ENCODE results near the gene KYNU.

DNA sequence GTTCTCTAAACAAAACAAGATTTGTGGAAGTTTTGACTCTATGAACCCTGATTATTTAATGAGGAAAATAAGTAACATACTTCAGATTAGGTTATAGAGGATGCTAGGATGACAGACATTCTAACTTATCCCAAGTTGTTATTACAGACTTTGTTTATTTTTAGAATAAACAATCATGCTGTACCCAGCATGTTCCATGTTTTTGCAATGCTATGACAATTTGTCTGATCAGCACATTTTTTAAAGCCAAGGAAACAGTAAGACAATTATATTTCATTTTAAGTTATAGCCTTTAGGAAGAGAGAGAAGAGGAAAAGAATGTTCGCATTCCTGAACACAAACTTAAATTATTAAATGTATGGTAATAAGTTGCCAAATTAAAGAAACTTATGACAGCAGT, 119.8 kb downstream of the KYNU start:
- TF ChIP-seq CTCF (tag by site-specific recombination; IDR thresholded peaks at IDR 0.05) = no peak
- no peak for TF ChIP-seq ATF2 (tag by site-specific recombination; IDR thresholded peaks at IDR 0.05; ENCODE audit: low read depth)
- TF ChIP-seq YY1 (tag by site-specific recombination; IDR thresholded peaks at IDR 0.05) = no peak
- no peak for TF ChIP-seq ZNF239 (tag by site-specific recombination; IDR thresholded peaks at IDR 0.05)
- TF ChIP-seq ZNF785 (tag by site-specific recombination; IDR thresholded peaks at IDR 0.05) = no peak
- no peak for TF ChIP-seq ZNF521 (tag by site-specific recombination; IDR thresholded peaks at IDR 0.05)
- TF ChIP-seq ZNF391 (tag by site-specific recombination; IDR thresholded peaks at IDR 0.05; ENCODE audit: borderline replicate concordance, low read depth) = no peak
- no peak for TF ChIP-seq ZBTB11 (tag by site-specific recombination; conservative IDR thresholded peaks at IDR 0.05; ENCODE audit: low read depth)
- no peak for TF ChIP-seq ZNF266 (tag by site-specific recombination; IDR thresholded peaks at IDR 0.05; ENCODE audit: low read depth)
- TF ChIP-seq ZFP41 (tag by site-specific recombination; IDR thresholded peaks at IDR 0.05; ENCODE audit: borderline replicate concordance) = no peak

Measured in HEK293 (cell line).